ENCODE data around the gene HDAC4. TPM values are rescaled to one million over a fixed set of nuclear protein-coding genes. Genes with fewer than 3 reads are reported as not detected.

Gene HDAC4
- total and polyA plus RNA-seq, 2 experiments from 2014 or later, result 8.1 to 41.8 TPM

- H3K79me2 ChIP-seq (replicated peaks; ENCODE audit: insufficient read depth), result peaks cover 56% of the 10 kb centered on the region
- Mint-ChIP-seq H3K36me3 (ENCODE audit: low read depth) (peaks cover 7% of the 10 kb centered on the region; the same call in 2 of the 3 replicates), H3K27ac (no peak overlapping the region), H3K9me3 (no peaks in the 10 kb centered on the region), H3K27me3 (ENCODE audit: insufficient read depth, low read depth, poor library complexity) (peaks cover 2% of the 10 kb centered on the region), H3K4me1 (peaks cover 52% of the 10 kb centered on the region), H3K4me3 (no peak overlapping the region)
- ATAC-seq (no peak), DNase-seq (ENCODE audit: low spot score) (no peak)
- TF ChIP-seq, protein P1, sequence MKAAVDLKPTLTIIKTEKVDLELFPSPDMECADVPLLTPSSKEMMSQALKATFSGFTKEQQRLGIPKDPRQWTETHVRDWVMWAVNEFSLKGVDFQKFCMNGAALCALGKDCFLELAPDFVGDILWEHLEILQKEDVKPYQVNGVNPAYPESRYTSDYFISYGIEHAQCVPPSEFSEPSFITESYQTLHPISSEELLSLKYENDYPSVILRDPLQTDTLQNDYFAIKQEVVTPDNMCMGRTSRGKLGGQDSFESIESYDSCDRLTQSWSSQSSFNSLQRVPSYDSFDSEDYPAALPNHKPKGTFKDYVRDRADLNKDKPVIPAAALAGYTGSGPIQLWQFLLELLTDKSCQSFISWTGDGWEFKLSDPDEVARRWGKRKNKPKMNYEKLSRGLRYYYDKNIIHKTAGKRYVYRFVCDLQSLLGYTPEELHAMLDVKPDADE (IDR thresholded peaks at IDR 0.05), result no peak
- TF ChIP-seq JUNB (IDR thresholded peaks at IDR 0.05; ENCODE audit: unreplicated experiment) (no peak), STAT1 (IDR thresholded peaks at IDR 0.05; ENCODE audit: unreplicated experiment) (no peak), NANOG (IDR thresholded peaks at IDR 0.05; ENCODE audit: borderline replicate concordance) (no peak), ZNF462 (CRISPR knock-in tag; IDR thresholded peaks at IDR 0.05) (no peak), CREB1 (CRISPR knock-in tag; IDR thresholded peaks at IDR 0.05; ENCODE audit: low read depth) (no peak), ZNF114 (CRISPR knock-in tag; IDR thresholded peaks at IDR 0.05) (no peak), ZNF331 (CRISPR knock-in tag; IDR thresholded peaks at IDR 0.05; ENCODE audit: low read depth) (no peak), POLR2AphosphoS5 (IDR thresholded peaks at IDR 0.05; ENCODE audit: low read depth) (no peak), EZH2phosphoT487 (IDR thresholded peaks at IDR 0.05; ENCODE audit: unreplicated experiment) (no peak), EZH2 (IDR thresholded peaks at IDR 0.05; ENCODE audit: low read depth, unreplicated experiment) (no peak)
- TF ChIP-seq, protein P2, sequence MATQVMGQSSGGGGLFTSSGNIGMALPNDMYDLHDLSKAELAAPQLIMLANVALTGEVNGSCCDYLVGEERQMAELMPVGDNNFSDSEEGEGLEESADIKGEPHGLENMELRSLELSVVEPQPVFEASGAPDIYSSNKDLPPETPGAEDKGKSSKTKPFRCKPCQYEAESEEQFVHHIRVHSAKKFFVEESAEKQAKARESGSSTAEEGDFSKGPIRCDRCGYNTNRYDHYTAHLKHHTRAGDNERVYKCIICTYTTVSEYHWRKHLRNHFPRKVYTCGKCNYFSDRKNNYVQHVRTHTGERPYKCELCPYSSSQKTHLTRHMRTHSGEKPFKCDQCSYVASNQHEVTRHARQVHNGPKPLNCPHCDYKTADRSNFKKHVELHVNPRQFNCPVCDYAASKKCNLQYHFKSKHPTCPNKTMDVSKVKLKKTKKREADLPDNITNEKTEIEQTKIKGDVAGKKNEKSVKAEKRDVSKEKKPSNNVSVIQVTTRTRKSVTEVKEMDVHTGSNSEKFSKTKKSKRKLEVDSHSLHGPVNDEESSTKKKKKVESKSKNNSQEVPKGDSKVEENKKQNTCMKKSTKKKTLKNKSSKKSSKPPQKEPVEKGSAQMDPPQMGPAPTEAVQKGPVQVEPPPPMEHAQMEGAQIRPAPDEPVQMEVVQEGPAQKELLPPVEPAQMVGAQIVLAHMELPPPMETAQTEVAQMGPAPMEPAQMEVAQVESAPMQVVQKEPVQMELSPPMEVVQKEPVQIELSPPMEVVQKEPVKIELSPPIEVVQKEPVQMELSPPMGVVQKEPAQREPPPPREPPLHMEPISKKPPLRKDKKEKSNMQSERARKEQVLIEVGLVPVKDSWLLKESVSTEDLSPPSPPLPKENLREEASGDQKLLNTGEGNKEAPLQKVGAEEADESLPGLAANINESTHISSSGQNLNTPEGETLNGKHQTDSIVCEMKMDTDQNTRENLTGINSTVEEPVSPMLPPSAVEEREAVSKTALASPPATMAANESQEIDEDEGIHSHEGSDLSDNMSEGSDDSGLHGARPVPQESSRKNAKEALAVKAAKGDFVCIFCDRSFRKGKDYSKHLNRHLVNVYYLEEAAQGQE (IDR thresholded peaks at IDR 0.05; ENCODE audit: unreplicated experiment), result no peak
- TF ChIP-seq, protein P3, sequence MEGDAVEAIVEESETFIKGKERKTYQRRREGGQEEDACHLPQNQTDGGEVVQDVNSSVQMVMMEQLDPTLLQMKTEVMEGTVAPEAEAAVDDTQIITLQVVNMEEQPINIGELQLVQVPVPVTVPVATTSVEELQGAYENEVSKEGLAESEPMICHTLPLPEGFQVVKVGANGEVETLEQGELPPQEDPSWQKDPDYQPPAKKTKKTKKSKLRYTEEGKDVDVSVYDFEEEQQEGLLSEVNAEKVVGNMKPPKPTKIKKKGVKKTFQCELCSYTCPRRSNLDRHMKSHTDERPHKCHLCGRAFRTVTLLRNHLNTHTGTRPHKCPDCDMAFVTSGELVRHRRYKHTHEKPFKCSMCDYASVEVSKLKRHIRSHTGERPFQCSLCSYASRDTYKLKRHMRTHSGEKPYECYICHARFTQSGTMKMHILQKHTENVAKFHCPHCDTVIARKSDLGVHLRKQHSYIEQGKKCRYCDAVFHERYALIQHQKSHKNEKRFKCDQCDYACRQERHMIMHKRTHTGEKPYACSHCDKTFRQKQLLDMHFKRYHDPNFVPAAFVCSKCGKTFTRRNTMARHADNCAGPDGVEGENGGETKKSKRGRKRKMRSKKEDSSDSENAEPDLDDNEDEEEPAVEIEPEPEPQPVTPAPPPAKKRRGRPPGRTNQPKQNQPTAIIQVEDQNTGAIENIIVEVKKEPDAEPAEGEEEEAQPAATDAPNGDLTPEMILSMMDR (conservative IDR thresholded peaks at IDR 0.05; ENCODE audit: low read depth in 2 of 2), result no peak
- no peak overlapping the region for H3K4me2 ChIP-seq
- H3K27me3 ChIP-seq (ENCODE audit: insufficient read depth), result no peaks in the 10 kb centered on the region
- no peaks in the 10 kb centered on the region for H3K36me3 ChIP-seq (ENCODE audit: insufficient read depth)
- H3K4me1 ChIP-seq (ENCODE audit: insufficient read depth), result peaks cover 22% of the 10 kb centered on the region; the same call in 1 of the 2 replicates
- no peak overlapping the region for H3K27ac ChIP-seq (ENCODE audit: low read depth)
- H3F3A ChIP-seq (replicated peaks; ENCODE audit: low read depth), result no peaks in the 10 kb centered on the region
- peaks cover 11% of the 10 kb centered on the region for H4K20me1 ChIP-seq (replicated peaks; ENCODE audit: insufficient read depth)
- no peaks in the 10 kb centered on the region for H3K9me2 ChIP-seq (ENCODE audit: insufficient read depth)
- H3K4me3 ChIP-seq, result no peak overlapping the region
- no peak overlapping the region for H2AFZ ChIP-seq
Measured at GRCh38 chr2:239202343-239202742, 198.5 kb downstream of the HDAC4 start.

Data from GM23338 (cell line).